Measurements from ENCODE around the gene LRRC32. TPM values are rescaled to one million over a fixed set of nuclear protein-coding genes. Genes with fewer than 3 reads are reported as not detected.

The LRRC32 gene
- total RNA-seq, 1 donor from 2014 or later = 39.6 TPM

DNA sequence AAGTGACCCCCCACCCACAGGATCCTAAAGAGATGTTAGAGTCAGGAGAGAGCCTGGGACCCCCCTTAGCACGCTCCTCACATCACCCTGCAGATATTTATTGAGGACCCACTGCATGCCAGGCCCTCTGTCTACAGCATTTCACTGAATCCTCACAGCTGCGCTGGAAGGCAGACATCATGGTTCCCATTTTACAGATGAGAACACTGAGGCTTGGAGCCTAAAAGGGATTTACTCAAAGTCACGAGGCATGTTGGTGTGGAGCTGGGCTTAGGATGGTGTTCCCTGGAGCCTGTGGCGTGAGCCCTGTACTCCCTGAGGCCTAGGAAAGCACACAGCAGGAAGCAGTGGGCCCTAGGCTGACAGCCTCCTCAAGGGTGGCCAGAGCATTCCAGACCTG, 39.2 kb upstream of the LRRC32 start:
- Mint-ChIP-seq H3K27ac (ENCODE audit: unreplicated experiment) (no peak overlapping the region), H3K4me1 (ENCODE audit: unreplicated experiment) (no peaks in the 10 kb centered on the region), H3K36me3 (ENCODE audit: unreplicated experiment) (no peaks in the 10 kb centered on the region), H3K9me3 (ENCODE audit: unreplicated experiment) (peaks cover 7% of the 10 kb centered on the region), H3K27me3 (ENCODE audit: unreplicated experiment) (peaks cover 14% of the 10 kb centered on the region), H3K4me3 (ENCODE audit: unreplicated experiment) (no peak overlapping the region)
- DNase-seq (ENCODE audit: extremely low spot score, unreplicated experiment) = no peak
- TF ChIP-seq, protein P1, sequence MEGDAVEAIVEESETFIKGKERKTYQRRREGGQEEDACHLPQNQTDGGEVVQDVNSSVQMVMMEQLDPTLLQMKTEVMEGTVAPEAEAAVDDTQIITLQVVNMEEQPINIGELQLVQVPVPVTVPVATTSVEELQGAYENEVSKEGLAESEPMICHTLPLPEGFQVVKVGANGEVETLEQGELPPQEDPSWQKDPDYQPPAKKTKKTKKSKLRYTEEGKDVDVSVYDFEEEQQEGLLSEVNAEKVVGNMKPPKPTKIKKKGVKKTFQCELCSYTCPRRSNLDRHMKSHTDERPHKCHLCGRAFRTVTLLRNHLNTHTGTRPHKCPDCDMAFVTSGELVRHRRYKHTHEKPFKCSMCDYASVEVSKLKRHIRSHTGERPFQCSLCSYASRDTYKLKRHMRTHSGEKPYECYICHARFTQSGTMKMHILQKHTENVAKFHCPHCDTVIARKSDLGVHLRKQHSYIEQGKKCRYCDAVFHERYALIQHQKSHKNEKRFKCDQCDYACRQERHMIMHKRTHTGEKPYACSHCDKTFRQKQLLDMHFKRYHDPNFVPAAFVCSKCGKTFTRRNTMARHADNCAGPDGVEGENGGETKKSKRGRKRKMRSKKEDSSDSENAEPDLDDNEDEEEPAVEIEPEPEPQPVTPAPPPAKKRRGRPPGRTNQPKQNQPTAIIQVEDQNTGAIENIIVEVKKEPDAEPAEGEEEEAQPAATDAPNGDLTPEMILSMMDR (IDR thresholded peaks at IDR 0.05) = no peak

DNA sequence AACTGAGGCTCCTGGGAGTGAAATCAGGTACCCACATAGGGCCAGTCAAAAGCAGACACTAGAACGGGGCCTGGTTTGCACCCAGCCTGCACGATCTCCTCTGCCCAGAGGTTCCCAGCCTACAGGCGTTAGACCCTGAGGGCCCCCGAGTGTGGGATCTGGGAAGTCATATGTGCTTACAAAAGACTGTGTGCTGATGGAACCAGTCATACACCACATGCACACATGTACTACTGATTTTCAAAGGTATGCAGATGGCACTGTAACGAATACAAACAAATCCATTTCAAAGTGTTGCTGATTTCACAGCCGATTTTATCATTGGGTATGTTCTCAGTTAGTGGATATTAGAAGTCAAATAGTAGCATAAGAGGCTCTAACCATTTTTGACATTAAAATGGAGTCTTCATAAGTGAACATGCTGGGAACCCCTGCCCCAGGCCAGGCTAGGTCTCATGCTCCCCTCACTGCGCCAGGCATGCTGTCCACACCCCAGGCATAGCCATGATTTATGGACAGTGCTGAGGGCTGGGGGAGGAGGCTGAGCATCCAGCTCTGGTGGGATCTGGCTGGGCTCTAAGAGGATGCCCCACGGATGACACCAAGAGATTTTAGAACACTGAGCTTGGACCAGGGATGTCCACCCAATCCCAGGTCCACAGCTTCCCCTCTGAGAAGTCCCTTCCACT, 38.6 kb upstream of the LRRC32 start:
- Mint-ChIP-seq H3K4me3 (ENCODE audit: unreplicated experiment) (no peak overlapping the region), H3K4me1 (ENCODE audit: unreplicated experiment) (no peaks in the 10 kb centered on the region), H3K27ac (ENCODE audit: unreplicated experiment) (no peak overlapping the region), H3K9me3 (ENCODE audit: unreplicated experiment) (peaks cover 7% of the 10 kb centered on the region), H3K27me3 (ENCODE audit: unreplicated experiment) (peaks cover 18% of the 10 kb centered on the region), H3K36me3 (ENCODE audit: unreplicated experiment) (no peaks in the 10 kb centered on the region)
- TF ChIP-seq, protein P1 (IDR thresholded peaks at IDR 0.05) = no peak
- DNase-seq (ENCODE audit: extremely low spot score, unreplicated experiment) = no peak

DNA sequence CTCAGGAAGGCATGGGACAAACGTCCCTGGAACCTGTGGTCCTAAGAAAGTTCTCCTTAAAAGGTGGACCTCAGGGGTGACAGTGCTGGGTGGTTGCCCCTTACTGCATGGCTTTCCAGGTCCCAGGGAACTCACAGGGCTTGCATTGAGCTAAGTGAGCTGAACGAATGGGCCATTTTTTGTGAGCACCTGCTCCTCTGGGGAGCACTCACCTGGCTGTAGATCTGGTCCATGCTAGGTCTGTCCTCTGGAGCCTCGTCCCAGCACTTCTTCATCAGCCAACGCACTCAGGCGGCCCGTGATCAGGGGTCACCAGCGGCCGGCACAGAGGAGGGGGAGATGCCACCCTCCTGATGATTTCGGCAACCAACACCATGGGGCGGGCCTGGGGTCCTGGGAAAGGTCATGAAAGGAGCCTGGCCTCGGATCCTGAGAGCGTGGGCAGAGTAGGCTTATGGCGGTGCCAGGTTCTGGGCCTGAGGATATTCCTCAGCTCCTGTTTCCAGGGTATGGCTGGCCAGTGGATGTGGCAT, 36.8 kb upstream of the LRRC32 start:
- DNase-seq (ENCODE audit: extremely low spot score, unreplicated experiment) = no peak
- H3K4me3 Mint-ChIP-seq (ENCODE audit: unreplicated experiment) = no peak overlapping the region
- H3K4me1 Mint-ChIP-seq (ENCODE audit: unreplicated experiment) = no peaks in the 10 kb centered on the region
- H3K27ac Mint-ChIP-seq (ENCODE audit: unreplicated experiment) = no peak overlapping the region
- no peaks in the 10 kb centered on the region for H3K36me3 Mint-ChIP-seq (ENCODE audit: unreplicated experiment)
- peaks cover 14% of the 10 kb centered on the region for H3K27me3 Mint-ChIP-seq (ENCODE audit: unreplicated experiment)
- TF ChIP-seq, protein P1 (IDR thresholded peaks at IDR 0.05) = no peak
- H3K9me3 Mint-ChIP-seq (ENCODE audit: unreplicated experiment) = peaks cover 7% of the 10 kb centered on the region

DNA sequence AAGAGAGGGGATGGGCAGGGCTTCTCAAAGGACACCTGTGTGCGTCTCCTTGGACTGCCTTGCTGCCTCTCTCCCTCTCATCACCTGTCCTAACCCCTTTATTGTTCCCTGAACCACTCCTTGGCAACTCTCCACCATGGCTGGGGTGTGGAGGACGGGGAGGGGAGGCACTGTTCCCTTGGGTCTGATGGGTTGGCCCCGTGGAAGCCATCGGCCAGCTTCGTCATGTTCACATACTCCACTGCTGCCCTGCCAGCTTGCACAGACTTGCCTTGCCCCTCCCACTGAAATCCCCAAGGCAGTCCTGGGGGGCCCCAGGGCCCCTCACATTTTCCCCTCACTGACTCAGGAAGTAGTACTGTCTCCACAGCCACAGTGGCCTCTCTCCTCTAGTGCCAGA, 36.1 kb upstream of the LRRC32 start:
- Mint-ChIP-seq H3K9me3 (ENCODE audit: unreplicated experiment) (peaks cover 7% of the 10 kb centered on the region), H3K36me3 (ENCODE audit: unreplicated experiment) (no peaks in the 10 kb centered on the region), H3K4me1 (ENCODE audit: unreplicated experiment) (peaks cover 3% of the 10 kb centered on the region), H3K27ac (ENCODE audit: unreplicated experiment) (no peak overlapping the region), H3K4me3 (ENCODE audit: unreplicated experiment) (no peak overlapping the region), H3K27me3 (ENCODE audit: unreplicated experiment) (peaks cover 14% of the 10 kb centered on the region)
- TF ChIP-seq, protein P1 (IDR thresholded peaks at IDR 0.05) = no peak
- DNase-seq (ENCODE audit: extremely low spot score, unreplicated experiment) = no peak

DNA sequence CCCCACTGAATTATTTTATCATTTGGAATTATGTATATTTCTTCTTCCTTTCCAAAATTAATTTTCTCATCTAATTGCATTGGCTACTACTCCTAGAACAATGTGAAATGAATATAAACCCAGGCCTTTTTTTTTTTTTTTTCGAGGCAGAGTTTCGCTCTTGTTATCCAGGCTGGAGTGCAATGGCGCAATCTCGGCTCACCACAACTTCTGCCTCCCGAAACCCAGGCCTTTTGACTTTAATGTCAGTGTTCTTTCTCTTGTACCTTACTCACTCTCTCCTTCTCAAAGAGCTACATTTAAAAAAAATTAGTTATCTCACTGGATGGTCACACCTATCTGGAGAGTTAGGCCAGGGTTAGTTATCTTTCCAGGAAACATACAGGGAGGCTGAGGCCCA, 35.3 kb upstream of the LRRC32 start:
- H3K36me3 Mint-ChIP-seq (ENCODE audit: unreplicated experiment) = no peaks in the 10 kb centered on the region
- no peak for DNase-seq (ENCODE audit: extremely low spot score, unreplicated experiment)
- H3K4me3 Mint-ChIP-seq (ENCODE audit: unreplicated experiment) = no peak overlapping the region
- peaks cover 5% of the 10 kb centered on the region for H3K4me1 Mint-ChIP-seq (ENCODE audit: unreplicated experiment)
- peaks cover 14% of the 10 kb centered on the region for H3K27me3 Mint-ChIP-seq (ENCODE audit: unreplicated experiment)
- H3K27ac Mint-ChIP-seq (ENCODE audit: unreplicated experiment) = no peak overlapping the region
- TF ChIP-seq, protein P1 (IDR thresholded peaks at IDR 0.05) = no peak
- H3K9me3 Mint-ChIP-seq (ENCODE audit: unreplicated experiment) = peaks cover 7% of the 10 kb centered on the region

All from osteocyte (in vitro differentiated cells).